Sigmoid colon (tissue), 7 donors: Measurements from ENCODE around the gene PEX7. TPM values are rescaled to one million over a fixed set of nuclear protein-coding genes. Genes with fewer than 3 reads are reported as not detected.
"Not testable (repeated sequence)": the region's sequence is repeated elsewhere in the genome, so short reads cannot be mapped to it uniquely, and the experiment has no call there.

ENCODE experiments used
- DNase-seq: peaks from one replicate; pipeline ENCODE4 v3.0.0-alpha.2; 2019
- H3K27ac ChIP-seq, 4 donors: fragments of 200-600 bp; sonication (generic); one replicate each; pipeline ENCODE4 v1.5.1; 2016 to 2019; ENCODE audit warnings: mild to moderate bottlenecking in 1 of 4
- H3K27me3 ChIP-seq, 3 donors: fragments of 200-600 bp; sonication (generic); one replicate each; pipeline ENCODE4 v1.5.1; 2019; ENCODE audit warnings: mild to moderate bottlenecking in 1 of 3
- H3K36me3 ChIP-seq, 4 donors: fragments of 200-600 bp; sonication (generic); one replicate each; pipeline ENCODE4 v1.5.1; 2016 to 2019
- H3K4me1 ChIP-seq, 4 donors: fragments of 200-600 bp; sonication (generic); one replicate each; pipeline ENCODE4 v1.5.1; 2017 to 2019
- H3K4me3 ChIP-seq, 4 donors: fragments of 200-600 bp; sonication (generic); one replicate each; pipeline ENCODE4 v1.5.1; 2017 to 2019; ENCODE audit warnings: mild to moderate bottlenecking in 2 of 4, moderate library complexity in 1 of 4
- H3K9me3 ChIP-seq, 4 donors: fragments of 200-600 bp in 3 of 4; sonication (generic) in 3 of 4; one replicate each; pipeline versions ENCODE4 v1.5.1 to v1.6.1; 2013 to 2019
- CTCF ChIP-seq, 4 experiments: fragments of 450-650 bp in 3 of 4; fragments of 200-600 bp in 1 of 4; IDR thresholded peaks; one replicate each; pipeline ENCODE4 v1.5.1; 2016 to 2019; ENCODE audit warnings: antibody characterized with exemption in 4 of 4, mild to moderate bottlenecking in 3 of 4, moderate library complexity in 2 of 4
- EP300 ChIP-seq, 4 donors: sonication (generic); formaldehyde crosslinking; IDR thresholded peaks; one replicate each; pipeline ENCODE4 v1.6.1; 2017; ENCODE audit warnings: antibody characterized with exemption in 4 of 4
- POLR2A ChIP-seq, 2 donors: fragments of 450-650 bp; IDR thresholded peaks; one replicate each; pipeline ENCODE4 v1.6.1; 2016; ENCODE audit warnings: antibody characterized with exemption in 2 of 2, mild to moderate bottlenecking in 2 of 2, moderate library complexity in 2 of 2
- POLR2AphosphoS5 ChIP-seq, 4 donors: sonication (generic); formaldehyde crosslinking; IDR thresholded peaks; one replicate each; pipeline ENCODE4 v1.6.1; 2017; ENCODE audit warnings: antibody characterized with exemption in 4 of 4
- WGBS, 2 donors: extraction: QIAGEN DNeasy Blood & Tissue Kit; methylation state at CpG; one replicate each; pipeline ENCODE4 v1.1.7; 2013; 5-methylcytosine and 5-hydroxymethylcytosine counted together
- intact Hi-C: fragments of 100-400 bp; cut with DNase I; formaldehyde crosslinking; loops from one replicate; pipeline ENCODE4 v1.15.1; 2023
- polyA plus RNA-seq, 3 donors: library from polyadenylated mRNA; stranded (reverse); fragments of 200-250 nt; gene quantifications; one replicate each; pipeline ENCODE4 v1.2.3, GENCODE V29; 2013
- total RNA-seq, 4 donors: library from RNA; depleted of rRNA; stranded (reverse); fragments of >200 nt; gene quantifications; one replicate each; pipeline ENCODE4 v1.1.0, GENCODE V29; 2016
- donor health status: healthy with polysubstance abuse.
- donor health status: Bipolar disorder and iron deficiency.
- donor health status: healthy.

The PEX7 gene
- total and polyA plus RNA-seq, 7 donors: 2.9 to 15.0 (median 6.9) TPM

DNA sequence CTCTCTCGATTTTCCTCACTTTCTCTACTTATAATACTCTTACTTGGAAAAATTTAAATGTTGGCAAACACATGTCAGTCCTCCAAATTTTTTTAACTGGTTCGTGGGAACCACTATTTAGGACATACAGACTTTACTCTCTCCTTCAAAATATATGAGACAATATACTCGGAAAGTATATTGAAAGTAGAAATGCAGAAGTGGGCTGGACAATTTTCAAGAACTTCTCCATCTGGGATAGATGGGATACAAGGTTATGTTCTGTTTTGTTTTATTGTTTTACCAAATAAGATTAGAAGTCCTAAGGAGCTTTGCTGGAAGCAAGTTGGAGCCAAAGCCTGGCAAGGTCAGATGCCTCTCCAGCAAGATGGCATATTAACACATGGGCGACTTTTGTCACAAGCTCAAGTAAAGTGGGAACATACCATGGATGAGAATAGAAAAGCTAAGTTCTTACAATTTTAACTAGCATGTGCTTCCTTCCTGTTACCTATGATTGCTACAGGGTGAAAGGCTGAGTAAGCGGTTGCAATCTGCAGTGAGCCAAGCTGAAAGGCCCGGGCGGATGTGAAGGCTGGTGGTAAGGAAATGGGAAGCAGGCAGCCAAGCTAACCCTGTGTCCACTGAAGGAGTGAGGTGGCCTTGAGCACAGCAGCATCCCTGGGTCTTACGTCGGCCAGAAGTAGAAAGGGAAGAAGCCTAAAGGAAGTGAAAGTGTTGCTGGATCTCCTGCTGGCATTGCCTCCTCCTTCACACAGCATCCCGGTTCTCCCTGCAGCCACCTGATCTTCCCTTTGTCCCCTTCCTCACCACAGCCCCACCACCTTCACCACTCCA lies 37.3 kb upstream of the PEX7 start:
- 55 to 83% methylated on average over 10 of the region's 10 CpGs for WGBS, 2 donors
- no peak overlapping the region for H3K4me3 ChIP-seq

DNA sequence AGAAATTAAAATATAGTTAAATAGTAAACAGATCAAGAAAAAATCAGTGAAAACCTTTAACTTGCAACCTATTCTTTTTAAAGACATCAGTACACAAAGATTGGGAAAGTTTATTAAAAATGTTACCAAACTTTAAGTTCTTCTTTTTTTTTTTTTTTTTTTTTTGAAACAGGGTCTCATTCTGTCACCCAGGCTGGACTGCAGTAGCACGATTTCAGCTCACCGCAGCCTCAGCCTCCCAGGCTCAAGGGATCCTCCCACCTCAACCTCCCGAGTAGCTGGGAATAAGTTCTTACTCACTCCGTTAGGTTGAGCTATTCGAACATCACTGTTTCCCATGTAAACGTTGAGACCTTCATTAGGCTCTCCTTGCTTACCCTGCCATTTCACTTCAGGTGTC lies 35.7 kb upstream of the PEX7 start:
- Histone ChIP-seq H3K36me3 (no peaks in the 10 kb centered on the region), H3K9me3 (no peaks in the 10 kb centered on the region), H3K27ac (no peak overlapping the region), H3K4me3 (no peak overlapping the region), H3K27me3 (no peaks in the 10 kb centered on the region), H3K4me1 (peaks cover 0 to 18% (median 11%) of the 10 kb centered on the region in 4 donors)
- TF ChIP-seq POLR2AphosphoS5 (IDR thresholded peaks at IDR 0.05) (no peak), EP300 (IDR thresholded peaks at IDR 0.05) (no peak), POLR2A (IDR thresholded peaks at IDR 0.05) (no peak), CTCF (IDR thresholded peaks at IDR 0.05) (no peak)
- intact Hi-C loops: no loop called here
- DNase-seq: no peak
- 94 to 96% methylated on average over 6 of the region's 6 CpGs for WGBS, 2 donors

More for the DNA sequence above, 37.3 kb upstream of the PEX7 start:
- no peaks in the 10 kb centered on the region for H3K9me3 ChIP-seq
- no peaks in the 10 kb centered on the region for H3K36me3 ChIP-seq
- peaks cover 0 to 19% (median 10%) of the 10 kb centered on the region in 4 donors for H3K4me1 ChIP-seq
- peak overlapping the region in 1 of 4 donors; percentile 9 for H3K27ac ChIP-seq
- TF ChIP-seq POLR2AphosphoS5 (IDR thresholded peaks at IDR 0.05) (no peak), CTCF (IDR thresholded peaks at IDR 0.05) (no peak), POLR2A (IDR thresholded peaks at IDR 0.05) (no peak), EP300 (IDR thresholded peaks at IDR 0.05) (no peak)
- DNase-seq: peak; percentile 78
- no peaks in the 10 kb centered on the region for H3K27me3 ChIP-seq
- intact Hi-C loops: no loop called here

DNA sequence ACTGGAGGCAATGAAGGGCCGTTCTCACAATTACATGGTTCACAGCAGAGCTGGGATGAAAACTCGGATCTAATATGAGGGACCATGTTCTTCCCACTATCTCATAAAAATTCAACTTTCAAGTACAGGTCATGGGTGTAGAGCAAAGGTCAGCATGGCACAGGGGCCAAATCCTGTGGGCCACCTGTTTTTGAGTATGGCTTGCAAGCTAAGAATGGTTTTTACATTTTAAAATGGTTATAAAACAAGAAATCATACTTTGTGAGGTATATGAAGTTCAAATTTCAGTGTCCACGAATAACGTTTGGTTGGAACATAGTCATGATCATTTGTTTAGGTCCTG lies 34.7 kb upstream of the PEX7 start:
- H3K4me3 ChIP-seq: no peak overlapping the region
- intact Hi-C loops: no loop called here
- no peak for DNase-seq
- no peaks in the 10 kb centered on the region for H3K27me3 ChIP-seq
- TF ChIP-seq CTCF (IDR thresholded peaks at IDR 0.05): no peak
- no peak for TF ChIP-seq POLR2AphosphoS5 (IDR thresholded peaks at IDR 0.05)
- TF ChIP-seq EP300 (IDR thresholded peaks at IDR 0.05): no peak
- TF ChIP-seq POLR2A (IDR thresholded peaks at IDR 0.05): no peak
- H3K4me1 ChIP-seq: peaks cover 0 to 18% (median 11%) of the 10 kb centered on the region in 4 donors
- WGBS, 2 donors: 48 to 69% methylated on average over 4 of the region's 4 CpGs
- H3K9me3 ChIP-seq: no peaks in the 10 kb centered on the region
- peak overlapping the region in 2 of 4 donors; percentile 5 to 25 for H3K27ac ChIP-seq
- no peaks in the 10 kb centered on the region for H3K36me3 ChIP-seq

DNA sequence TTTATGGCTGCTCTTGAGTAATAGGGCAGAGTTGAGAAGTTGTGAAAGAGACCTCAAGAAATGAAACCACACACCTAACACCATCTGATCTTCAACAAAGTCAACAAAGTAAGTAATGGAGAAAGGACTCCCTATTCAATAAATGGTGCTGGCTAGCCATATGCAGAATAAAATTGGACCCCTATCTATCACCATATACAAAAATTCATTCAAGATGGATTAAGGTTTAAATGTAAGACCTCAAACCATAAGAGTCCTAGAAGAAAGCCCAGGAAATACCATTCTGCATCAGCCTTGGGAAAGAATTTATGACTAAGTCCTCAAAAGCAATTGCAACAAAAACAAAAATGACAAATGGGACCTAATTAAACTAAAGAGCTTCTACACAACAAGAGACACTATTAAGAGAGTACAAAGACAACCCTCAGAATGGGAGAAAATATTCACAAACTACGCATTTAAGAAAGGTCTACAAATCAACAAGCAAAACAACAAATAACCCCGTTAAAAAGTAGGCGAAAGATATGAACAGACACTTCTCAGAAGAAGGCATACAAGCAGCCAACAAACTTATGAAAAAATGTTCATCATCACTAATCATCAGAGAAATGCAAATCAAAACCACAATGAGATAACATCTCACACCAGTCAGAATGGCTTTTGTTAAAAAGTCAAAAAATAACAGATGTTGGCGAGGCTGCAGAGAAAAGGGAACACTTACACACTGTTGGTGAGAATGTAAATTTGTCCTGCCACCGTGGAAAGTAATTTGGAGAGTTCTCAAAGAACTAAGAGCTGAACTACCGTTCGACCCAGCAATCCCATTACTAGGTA lies 34.1 kb upstream of the PEX7 start:
- intact Hi-C loops: no loop called here
- WGBS, 2 donors: 59 to 73% methylated on average over 7 of the region's 7 CpGs
- Histone ChIP-seq H3K4me1 (peaks cover 0 to 22% (median 12%) of the 10 kb centered on the region in 4 donors), H3K36me3 (no peaks in the 10 kb centered on the region), H3K9me3 (no peaks in the 10 kb centered on the region), H3K4me3 (no peak overlapping the region), H3K27ac (peak overlapping the region in 2 of 4 donors; percentile 2 to 5), H3K27me3 (no peaks in the 10 kb centered on the region)
- no peak for DNase-seq
- TF ChIP-seq POLR2AphosphoS5 (IDR thresholded peaks at IDR 0.05): peak in 1 of 4 donors; percentile 18
- TF ChIP-seq POLR2A (IDR thresholded peaks at IDR 0.05): no peak
- TF ChIP-seq CTCF (IDR thresholded peaks at IDR 0.05): no peak
- TF ChIP-seq EP300 (IDR thresholded peaks at IDR 0.05): no peak

DNA sequence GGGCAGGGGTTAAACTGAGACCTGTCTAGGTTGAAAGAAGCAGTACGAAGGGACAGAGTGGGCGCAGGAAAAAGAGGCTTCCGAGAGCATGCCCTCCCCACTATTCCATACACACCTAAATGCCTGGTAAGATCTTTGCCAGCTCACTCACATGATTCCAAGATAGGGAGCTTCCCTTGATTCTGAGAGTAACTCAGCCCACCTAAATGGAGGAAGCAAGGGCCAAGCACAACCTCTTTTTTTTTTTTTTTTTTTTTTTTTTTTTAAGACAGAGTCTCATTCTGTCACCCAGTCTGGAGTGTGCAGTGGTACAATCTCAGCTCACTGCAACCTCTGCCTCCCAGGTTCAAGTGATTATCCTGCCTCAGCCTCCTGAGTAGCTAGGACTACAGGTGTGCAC lies 33.0 kb upstream of the PEX7 start:
- Histone ChIP-seq H3K4me1 (peaks cover 0 to 26% (median 14%) of the 10 kb centered on the region in 4 donors), H3K27ac (peak overlapping the region in 1 of 4 donors; percentile 29)
- H3K4me3 ChIP-seq, H3K36me3 ChIP-seq, H3K27me3 ChIP-seq, DNase-seq, intact Hi-C loops, H3K9me3 ChIP-seq: not testable (repeated sequence)
- WGBS, 2 donors: 90 to 95% methylated on average over 3 of the region's 3 CpGs
